HG03066 (cell line): ENCODE results near the gene SNRNP27.

Experiments used
- ATAC-seq: cut with Tn5 transposase; IDR thresholded peaks from one replicate; pipeline ENCODE4 v1.9.1; 2021; ENCODE audit warnings: low read depth; ENCODE audit not compliant: unreplicated experiment

SNRNP27 gene

DNA sequence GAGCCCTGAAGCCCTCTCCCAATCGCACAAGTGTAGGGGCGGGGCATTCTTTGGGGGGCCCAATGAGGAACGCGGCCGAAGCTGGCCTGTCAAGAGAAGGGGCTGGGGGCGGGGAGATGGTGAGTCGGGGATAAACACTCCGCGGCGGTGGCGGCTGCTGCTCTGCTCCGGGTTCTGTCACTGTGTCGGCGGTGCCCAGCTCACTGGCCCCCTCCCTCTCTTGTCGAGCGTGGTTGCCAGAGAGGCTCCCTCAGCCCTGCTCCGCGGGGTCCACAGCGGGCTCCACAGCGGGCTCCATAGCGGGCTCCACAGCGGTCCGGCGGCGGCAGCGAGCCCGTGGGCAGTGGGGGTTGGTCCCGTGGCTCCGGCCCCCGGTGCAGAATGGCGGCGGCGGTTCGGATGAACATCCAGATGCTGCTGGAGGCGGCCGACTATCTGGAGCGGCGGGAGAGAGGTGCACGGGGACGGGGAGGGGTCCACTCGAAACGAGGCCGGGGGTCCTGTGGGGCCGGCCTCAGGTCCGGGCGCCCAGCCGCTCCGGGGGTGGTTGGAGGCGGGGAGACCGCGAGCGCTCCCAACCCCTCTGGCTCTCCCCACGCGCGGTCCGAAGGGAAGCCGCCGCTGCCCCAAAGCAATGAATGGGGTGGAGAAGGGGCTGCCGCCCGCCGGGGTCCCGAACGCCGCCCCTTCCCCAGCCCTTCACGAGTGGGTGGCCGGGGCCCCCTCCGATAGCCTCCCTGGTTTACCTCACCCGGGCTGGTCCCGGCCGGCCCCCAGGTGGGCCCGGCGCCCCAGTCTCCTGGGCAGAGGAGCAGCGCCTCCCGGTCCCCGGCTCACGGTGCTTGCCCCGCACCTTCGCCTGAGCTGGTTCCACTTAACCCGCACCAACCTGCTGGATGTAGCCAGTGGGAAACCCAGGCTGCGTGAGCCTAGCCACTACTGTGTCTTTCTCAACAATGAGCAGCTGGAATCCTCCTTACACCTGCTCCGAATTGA is 21.5 kb downstream of the SNRNP27 start, which contains the start of gene MXD1:
Gene MXD1, plus strand, starts transcription at position 160 of the 996 bp plus-strand sequence. Its CDS starts 222 bp downstream, at position 382.
- ATAC-seq = no peak

DNA sequence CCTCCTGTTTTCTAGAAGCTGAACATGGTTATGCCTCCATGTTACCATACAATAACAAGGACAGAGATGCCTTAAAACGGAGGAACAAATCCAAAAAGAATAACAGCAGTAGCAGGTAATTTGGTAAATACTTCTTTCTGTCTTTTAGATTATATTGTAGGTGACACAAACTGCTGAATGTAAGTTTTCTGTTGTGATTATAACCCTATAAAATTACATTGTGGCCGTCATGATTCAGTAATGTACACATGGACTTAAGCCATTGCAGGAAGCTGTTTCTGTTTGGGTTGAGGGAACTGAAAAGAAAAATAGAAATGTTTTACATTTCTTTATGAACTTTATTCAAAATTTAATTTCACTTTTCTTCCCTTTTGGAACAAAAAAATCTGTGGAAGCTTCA is 22.4 kb downstream of the SNRNP27 start:
- ATAC-seq = no peak

DNA sequence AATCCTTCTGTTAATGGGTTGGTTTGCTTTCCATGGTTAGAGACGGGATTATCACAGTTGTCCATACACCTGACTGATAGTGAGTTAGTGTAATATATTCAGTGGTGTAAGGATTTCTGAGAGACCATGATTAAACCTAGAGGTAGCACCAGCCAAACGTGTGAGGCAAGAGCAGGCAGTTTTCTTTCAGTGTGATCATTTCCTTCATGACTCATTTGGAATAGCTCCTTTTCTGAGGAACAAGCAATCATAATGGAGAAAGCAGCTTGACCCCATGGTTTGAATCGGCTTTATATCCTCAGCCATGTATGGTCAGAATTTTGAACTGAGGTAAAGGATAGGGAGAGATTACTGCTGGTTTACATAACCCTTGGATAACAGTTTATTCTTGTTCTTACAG is 24.1 kb downstream of the SNRNP27 start:
- no peak for ATAC-seq

DNA sequence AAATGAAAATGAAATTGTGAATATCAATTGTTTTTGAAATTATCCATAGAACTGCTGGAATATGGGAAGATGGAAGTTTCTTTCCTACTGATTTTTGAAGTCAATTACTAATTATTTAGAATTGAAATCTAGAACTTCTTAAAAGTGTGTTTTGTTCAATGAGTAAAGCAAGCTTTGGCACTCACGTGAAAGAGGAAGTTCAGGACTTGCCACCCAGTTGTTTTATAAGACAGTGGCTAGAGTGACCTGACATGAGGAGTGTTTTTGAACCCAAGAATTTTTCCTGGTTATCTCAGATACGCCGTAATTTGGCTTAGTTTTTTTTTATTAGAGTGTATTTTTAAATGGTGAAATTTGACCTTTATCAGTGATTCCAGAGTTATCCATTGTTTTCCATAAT is 24.6 kb downstream of the SNRNP27 start:
- ATAC-seq = no peak

DNA sequence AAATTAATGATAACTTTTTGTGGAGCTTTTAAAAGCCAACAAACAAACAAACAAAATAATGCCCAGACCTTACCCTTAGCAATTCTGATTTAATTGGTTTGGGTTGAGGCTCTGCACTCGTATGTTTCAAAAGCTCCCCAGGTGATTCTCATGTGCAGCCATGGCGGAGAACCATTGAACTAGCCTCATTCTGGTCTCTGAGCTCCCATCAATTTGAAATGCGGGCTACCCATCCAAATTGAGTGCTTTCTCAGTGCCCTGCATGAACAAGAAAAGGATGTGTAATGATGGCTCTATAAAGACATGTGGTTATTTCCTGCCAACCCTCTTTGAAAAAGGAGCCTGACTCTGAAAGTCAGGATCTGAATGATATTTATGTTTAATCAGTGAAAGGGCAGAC is 29.4 kb downstream of the SNRNP27 start:
- ATAC-seq = no peak

DNA sequence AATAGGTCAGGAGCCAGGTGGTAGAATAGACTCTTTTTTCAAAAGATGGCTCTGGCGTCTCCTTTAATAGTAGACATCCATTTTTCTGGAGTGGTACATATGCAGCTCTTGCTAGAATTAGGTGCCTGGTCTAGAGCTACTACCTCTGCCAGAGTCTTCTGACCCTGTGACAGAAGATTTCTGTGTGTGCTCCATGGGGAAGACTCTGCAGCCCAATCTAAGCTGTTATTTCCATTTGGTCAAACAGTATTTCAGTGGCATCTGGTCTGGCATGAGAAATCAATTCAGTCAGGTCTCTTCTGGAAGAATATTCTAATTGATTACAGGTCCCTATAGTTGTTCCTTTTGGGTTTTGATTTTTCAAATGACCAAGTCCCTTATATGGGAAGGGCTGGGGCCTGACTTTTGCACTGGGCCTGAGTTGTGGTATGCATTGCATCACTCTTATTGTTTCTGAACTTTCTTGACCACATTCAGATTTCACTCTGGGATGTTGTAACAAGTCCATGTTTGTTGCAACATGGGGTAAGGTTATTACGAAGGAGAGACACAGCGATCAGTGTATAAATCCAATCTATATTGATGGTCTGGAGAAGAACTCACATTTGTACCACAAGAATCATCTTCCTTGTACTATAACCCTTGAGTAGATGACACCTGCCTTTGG is 33.2 kb downstream of the SNRNP27 start:
- no peak for ATAC-seq

DNA sequence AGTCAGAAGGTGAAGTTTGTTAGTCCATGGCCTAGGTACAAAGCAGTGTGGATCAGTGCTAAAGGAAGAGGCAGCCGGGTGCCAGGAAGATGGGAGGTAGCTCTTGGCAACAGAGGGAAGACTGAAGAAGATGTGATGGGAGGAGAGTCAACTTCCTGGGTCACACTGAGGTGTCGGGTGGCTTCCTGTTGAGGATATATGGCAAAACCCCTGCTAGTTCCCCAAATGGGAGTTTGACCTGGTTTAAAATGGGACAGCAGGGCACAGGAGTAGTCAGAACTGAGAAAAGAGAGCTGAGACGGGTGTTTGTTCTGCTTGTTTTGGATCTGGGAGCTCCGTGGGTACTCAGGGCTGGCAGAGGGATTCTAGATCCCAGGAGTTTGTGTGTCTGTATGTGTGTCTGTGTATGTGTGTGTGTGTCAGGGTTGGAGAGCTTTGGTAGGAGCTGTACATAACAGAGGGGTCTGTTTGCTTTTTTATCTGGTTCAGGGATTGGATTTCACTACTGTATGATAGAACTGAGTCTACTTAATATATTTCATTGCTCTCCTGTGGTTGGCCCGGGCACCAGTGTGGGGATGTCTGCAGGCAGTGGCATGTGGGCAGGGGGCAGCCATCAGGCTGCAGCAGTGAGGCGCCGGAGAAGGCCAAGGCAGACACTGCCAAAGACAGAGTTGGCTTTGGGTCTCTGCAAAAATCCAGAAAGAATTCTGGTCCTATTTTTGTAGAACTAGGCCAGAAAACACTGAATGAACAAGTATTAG is 38.3 kb downstream of the SNRNP27 start:
- ATAC-seq = no peak

DNA sequence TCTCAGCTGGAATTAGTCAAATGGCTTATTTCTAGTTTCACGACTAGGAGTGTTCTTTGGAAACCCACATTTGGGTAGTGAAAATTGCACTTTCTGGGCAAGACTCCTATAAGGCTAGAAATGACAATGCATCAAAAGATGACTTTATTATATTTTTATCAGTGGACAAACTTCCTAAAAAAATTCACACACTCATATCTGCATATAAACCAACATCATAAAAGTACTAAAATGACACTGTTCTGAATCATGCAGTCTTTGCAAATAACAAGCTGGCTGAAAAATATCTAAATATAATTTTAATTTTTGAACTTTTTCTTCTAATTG is 38.8 kb downstream of the SNRNP27 start:
- no peak for ATAC-seq

DNA sequence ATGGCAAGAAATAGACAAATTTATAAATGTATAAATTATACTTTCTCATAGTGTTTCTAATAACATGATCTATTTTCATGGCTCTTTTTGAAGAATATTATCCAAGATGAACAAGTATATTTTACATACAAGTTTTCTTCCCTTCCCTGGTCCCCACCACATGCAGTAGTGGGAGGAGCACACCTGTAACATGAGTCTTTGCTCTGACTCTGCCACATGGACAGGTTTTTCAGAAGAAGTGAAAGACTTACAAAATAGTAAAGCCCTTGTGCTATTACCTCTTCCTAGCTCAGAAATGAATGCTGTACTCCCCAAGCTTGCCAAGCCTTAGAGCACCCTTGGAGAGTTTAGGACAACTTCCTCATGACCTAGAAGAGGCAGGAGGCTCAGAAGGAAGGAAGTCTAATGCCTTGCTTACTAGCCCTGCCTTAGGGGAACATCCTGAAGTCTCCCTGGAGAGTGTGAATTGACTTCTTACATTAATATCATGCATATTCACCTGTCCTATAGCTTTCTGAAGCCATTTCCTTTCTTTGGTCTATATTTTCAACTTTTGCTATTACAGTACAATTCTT is 39.6 kb downstream of the SNRNP27 start:
- ATAC-seq = no peak

DNA sequence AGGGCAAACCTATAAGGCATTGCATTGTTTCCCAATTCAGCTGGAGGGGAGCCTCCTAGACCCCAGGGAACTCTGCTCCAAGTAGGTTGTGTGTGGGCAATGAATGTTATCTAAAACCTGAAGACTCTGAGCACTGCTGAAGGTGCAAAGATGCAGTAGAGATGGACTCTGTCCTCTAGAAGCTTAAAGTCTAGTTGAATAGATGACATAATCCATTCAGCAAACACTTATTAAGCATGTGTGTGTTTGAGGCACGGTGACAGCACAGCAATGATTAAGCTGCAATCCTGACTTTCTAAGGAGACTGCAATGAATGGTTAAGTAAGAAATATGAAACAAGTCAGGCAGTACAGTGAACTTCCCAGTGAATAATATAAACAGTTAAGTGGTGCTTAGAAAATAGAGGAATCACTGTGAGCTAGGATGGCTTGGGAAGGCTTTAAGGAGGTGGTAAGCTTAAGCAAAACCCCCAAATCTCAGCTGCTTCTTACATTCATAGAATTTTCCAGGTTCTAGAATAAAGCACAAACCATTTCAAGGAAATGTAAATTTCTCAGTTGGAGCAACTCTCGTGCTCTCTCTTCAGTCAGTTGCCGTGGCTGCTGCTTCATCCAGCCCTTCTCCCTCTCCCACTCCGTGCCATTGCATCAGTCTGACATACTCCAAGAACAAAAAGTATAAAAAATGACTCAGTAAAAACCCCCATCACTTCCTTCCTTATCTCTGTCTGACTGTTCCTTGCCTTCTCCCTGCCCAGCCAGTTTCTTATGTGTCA is 40.3 kb downstream of the SNRNP27 start:
- no peak for ATAC-seq

DNA sequence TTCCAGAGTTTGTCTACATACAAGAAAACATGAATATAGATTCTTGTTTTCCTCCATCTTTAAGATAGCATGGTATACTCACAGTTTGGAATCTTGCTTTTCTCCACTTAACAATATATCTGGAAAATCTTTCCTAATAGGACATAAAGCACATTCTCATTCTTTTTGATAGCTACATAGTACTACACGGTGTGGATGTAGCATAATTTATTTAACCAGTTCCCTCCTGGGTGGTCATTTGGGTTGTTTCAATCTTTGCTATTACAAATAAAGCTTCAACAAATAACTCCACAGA is 40.8 kb downstream of the SNRNP27 start:
- ATAC-seq = no peak

DNA sequence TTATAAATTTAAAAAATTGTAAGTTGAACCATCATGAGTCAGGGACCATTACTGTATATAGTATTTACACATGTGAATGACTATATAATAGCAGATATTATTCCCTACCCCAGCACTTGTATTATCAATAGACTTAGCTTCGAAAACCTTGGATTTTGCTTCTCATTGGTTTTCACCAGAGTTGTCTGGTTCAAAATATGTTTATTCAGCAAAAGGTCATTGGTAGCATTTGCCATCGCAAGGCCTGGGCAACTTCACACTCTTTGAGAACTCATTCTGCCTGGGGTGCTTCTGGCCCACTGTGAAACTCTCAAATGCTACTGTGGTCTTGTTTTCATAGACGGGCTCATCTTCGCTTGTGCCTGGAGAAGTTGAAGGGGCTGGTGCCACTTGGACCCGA is 41.3 kb downstream of the SNRNP27 start:
- no peak for ATAC-seq

DNA sequence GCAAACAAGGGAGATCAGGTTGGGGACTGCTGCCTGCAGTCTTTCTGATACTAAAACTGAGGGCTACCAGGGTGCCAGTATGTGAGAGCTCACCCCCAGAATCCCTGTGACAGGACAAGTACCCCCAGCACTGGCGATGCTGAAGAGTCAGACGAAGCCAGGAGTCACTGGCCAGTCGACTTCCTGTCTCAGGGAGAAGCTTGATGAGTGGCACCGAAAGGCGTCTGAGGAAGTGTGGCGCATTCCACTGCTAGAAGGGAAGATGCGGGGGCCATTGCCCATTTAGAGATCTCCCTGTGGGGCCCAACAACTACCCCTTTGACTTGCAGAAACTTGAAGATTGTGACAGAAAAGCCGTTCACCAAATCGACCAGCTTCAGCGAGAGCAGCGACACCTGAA is 43.1 kb downstream of the SNRNP27 start:
- ATAC-seq = no peak

DNA sequence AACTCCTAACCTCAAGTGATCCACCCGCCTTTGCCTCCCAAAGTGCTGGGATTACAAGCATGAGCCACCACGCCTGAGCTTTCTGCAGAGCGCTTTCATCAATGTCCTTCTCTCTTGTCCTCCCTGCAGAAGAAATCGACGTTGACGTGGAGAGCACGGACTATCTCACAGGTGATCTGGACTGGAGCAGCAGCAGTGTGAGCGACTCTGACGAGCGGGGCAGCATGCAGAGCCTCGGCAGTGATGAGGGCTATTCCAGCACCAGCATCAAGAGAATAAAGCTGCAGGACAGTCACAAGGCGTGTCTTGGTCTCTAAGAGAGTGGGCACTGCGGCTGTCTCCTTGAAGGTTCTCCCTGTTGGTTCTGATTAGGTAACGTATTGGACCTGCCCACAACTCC is 44.2 kb downstream of the SNRNP27 start:
- ATAC-seq = no peak

DNA sequence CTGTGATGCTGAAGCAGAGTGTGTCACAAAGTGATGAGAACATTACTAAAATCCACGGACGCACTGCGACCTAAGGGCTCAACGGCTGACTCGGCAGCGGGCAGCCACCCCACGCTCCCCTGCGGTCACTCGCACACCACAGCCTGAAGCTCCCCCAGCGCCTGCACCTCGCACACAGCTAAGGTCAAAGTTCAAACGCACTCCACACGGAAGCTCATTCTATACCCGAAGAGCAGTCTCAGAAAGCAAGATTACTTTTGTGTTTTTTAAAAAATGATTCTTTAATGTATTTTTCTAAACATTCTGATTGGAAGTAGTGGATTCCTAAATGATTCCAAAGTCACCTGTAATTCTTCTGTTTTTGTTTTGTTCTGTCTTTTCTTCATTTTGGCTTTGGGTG is 46.0 kb downstream of the SNRNP27 start:
- ATAC-seq = no peak

DNA sequence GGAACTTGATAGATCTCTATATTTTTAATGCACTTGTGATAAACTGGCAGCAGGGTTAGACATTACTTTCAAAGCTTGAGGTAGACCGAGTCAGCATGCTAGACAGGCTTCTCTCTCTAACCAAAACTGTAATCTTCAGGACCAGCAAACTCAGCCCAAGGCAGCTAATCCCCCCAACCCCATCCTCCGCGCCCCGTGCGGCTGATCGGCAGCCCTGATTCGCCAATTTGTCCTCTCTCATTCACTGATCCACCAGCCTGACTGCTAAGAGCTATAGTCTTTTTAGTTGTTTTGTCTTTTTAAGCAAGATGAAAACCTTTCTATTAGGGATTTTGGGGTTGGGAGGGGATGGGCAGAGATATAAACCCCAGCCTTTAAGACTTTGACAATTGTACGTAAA is 46.9 kb downstream of the SNRNP27 start:
- ATAC-seq = no peak

DNA sequence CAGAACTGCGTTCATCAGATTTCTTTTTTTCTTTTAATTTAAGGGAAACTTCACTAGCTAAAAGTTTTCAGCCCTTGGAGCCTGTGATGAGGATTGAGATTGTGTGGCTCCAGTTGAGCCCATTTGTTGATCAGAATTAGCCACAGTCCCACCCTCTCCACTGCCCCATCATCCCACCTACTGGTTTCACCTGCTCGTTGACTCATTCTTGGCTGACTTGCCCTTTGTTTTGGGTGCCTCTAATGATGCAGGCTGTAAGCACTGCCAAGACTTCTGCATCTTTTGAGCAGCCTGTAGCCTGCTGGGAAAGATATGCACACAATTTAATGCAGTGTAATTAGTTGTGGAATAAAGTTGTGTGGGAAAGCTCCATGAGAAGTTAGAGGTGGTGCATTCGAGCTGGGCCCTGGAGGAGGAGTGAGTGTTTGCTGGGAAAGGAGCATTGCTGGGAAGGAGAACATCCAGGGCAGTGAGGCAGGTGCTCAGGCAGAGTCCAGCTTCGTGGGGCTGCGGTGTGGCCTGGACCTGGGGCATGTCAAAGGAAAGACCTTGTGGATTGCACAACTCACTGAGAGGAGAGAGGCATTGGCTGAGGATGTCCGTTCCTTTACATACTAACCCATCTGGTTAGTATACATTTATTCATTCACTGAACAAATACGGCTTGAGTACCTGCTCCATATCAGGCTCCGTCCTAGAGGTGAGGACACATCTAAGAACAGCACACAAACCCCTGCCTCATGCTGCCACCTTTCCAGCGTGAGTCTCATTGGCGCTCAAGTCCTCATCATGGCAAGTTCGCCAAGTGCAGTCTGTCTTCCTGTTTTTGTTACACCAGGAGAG is 49.5 kb downstream of the SNRNP27 start:
- ATAC-seq = no peak

DNA sequence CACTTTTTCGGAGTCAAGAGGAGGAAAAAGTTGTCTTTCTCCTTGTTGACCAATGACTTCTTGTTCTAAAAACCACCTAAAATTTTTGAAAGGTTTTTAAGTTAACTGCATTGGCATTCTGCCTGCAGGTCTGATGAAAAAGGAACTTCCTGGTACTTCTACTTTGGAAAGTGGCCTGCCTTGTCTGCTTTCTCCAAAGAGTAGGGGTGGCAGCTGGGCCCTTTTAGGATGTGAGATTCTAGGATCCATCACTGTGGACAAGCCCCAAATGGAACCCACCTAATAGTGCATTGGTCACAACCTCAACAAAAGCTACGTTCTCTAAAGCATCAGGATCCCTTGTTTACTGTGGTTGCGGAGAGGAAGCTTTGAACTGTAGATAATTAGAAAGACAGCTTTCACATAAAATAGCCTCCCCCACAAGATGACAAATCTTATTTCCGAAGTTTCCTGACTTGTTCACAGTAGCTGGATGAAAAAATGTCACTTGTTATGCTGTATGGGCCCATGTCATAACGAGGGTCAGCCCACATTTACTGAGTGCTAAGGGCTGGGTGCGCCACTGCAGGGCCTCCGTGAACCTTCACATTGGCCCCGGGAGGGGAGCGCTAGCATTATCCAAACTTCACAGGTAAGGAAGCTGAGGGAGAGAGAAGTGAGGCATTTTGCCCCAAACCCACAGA is 50.2 kb downstream of the SNRNP27 start:
- ATAC-seq = no peak

DNA sequence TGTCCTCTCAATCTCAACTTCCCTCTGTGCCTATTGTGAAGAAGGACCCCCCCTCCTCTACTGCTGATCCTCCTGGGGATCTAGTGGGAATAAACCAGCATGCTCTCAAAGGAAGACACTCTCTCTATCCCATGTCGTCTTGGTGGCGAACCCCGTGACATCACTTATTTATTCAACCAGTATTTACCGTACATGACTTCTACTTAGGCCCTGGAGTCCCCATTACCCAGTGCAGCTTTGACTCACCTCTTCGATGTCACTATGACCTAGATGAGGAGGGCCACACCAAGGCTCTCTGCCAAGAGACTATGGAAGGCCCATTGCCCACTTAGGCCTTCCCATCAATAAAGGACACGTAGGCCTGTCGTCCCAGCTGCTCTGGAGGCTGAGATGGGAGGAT is 51.0 kb downstream of the SNRNP27 start:
- ATAC-seq = no peak
